ENCODE results near the gene SCN4A.
"Not testable (repeated sequence)": the region's sequence is repeated elsewhere in the genome, so short reads cannot be mapped to it uniquely, and the experiment has no call there.

The SCN4A gene

GRCh38 chr17:63972796-63973195 is at the start of gene SCN4A:
Gene SCN4A, minus strand, starts transcription at chr17:63972918. Its CDS starts 77 bp downstream, at chr17:63972841.
- no peak for TF ChIP-seq JUND (IDR thresholded peaks at IDR 0.05; ENCODE audit: low read depth)
- DNase-seq (ENCODE audit: low read depth in 1 of 2, low spot score in 1 of 2) = no peak
- in situ Hi-C loops (cut with HindIII; ENCODE audit: low pct_unique_long_range_greater_than_20kb, low sequenced_read_pairs) = no loop called here

GRCh38 chr17:64020056-64020766 is 47.5 kb upstream of the SCN4A start, which contains the start of gene ICAM2:
Gene ICAM2, minus strand, starts transcription at chr17:64020633. Its CDS starts 13,942 bp downstream, at chr17:64006691.
- no peak for TF ChIP-seq JUND (IDR thresholded peaks at IDR 0.05; ENCODE audit: low read depth)
- in situ Hi-C loops (cut with HindIII; ENCODE audit: low pct_unique_long_range_greater_than_20kb, low sequenced_read_pairs) = no loop called here
- DNase-seq (ENCODE audit: low read depth in 1 of 2, low spot score in 1 of 2) = no peak

- in situ Hi-C loops (cut with HindIII; ENCODE audit: low pct_unique_long_range_greater_than_20kb, low sequenced_read_pairs); DNase-seq (ENCODE audit: low read depth in 1 of 2, low spot score in 1 of 2): not testable (repeated sequence)
Observed at GRCh38 chr17:64019551-64019961, 46.8 kb upstream of the SCN4A start.

- TF ChIP-seq JUND (IDR thresholded peaks at IDR 0.05; ENCODE audit: low read depth) = no peak
- in situ Hi-C loops (cut with HindIII; ENCODE audit: low pct_unique_long_range_greater_than_20kb, low sequenced_read_pairs) = no loop called here
- no peak for DNase-seq (ENCODE audit: low read depth in 1 of 2, low spot score in 1 of 2)
Observed at GRCh38 chr17:64017381-64017980, 44.8 kb upstream of the SCN4A start.

GRCh38 chr17:64016974-64017373 is 44.3 kb upstream of the SCN4A start:
- no peak for TF ChIP-seq JUND (IDR thresholded peaks at IDR 0.05; ENCODE audit: low read depth)
- in situ Hi-C loops (cut with HindIII; ENCODE audit: low pct_unique_long_range_greater_than_20kb, low sequenced_read_pairs) = no loop called here
- no peak for DNase-seq (ENCODE audit: low read depth in 1 of 2, low spot score in 1 of 2)

- no peak for DNase-seq (ENCODE audit: low read depth in 1 of 2, low spot score in 1 of 2)
- in situ Hi-C loops (cut with HindIII; ENCODE audit: low pct_unique_long_range_greater_than_20kb, low sequenced_read_pairs) = no loop called here
- no peak for TF ChIP-seq JUND (IDR thresholded peaks at IDR 0.05; ENCODE audit: low read depth)
Observed at GRCh38 chr17:64016231-64016784, 43.6 kb upstream of the SCN4A start.

- DNase-seq (ENCODE audit: low read depth in 1 of 2, low spot score in 1 of 2) = no peak
- TF ChIP-seq JUND (IDR thresholded peaks at IDR 0.05; ENCODE audit: low read depth) = no peak
- in situ Hi-C loops (cut with HindIII; ENCODE audit: low pct_unique_long_range_greater_than_20kb, low sequenced_read_pairs) = no loop called here
Observed at GRCh38 chr17:64015447-64015846, 42.7 kb upstream of the SCN4A start.

- in situ Hi-C loops (cut with HindIII; ENCODE audit: low pct_unique_long_range_greater_than_20kb, low sequenced_read_pairs) = no loop called here
- DNase-seq (ENCODE audit: low read depth in 1 of 2, low spot score in 1 of 2) = no peak
- TF ChIP-seq JUND (IDR thresholded peaks at IDR 0.05; ENCODE audit: low read depth) = no peak
Observed at GRCh38 chr17:64009571-64010402, 37.1 kb upstream of the SCN4A start.

- no peak for TF ChIP-seq JUND (IDR thresholded peaks at IDR 0.05; ENCODE audit: low read depth)
- no peak for DNase-seq (ENCODE audit: low read depth in 1 of 2, low spot score in 1 of 2)
- in situ Hi-C loops (cut with HindIII; ENCODE audit: low pct_unique_long_range_greater_than_20kb, low sequenced_read_pairs) = no loop called here
Observed at GRCh38 chr17:64008830-64009229, 36.1 kb upstream of the SCN4A start.

- no peak for TF ChIP-seq JUND (IDR thresholded peaks at IDR 0.05; ENCODE audit: low read depth)
- in situ Hi-C loops (cut with HindIII; ENCODE audit: low pct_unique_long_range_greater_than_20kb, low sequenced_read_pairs) = no loop called here
- no peak for DNase-seq (ENCODE audit: low read depth in 1 of 2, low spot score in 1 of 2)
Observed at GRCh38 chr17:64008346-64008745, 35.6 kb upstream of the SCN4A start.

GRCh38 chr17:64007838-64008282 is 35.1 kb upstream of the SCN4A start:
- in situ Hi-C loops (cut with HindIII; ENCODE audit: low pct_unique_long_range_greater_than_20kb, low sequenced_read_pairs) = no loop called here
- TF ChIP-seq JUND (IDR thresholded peaks at IDR 0.05; ENCODE audit: low read depth) = no peak
- no peak for DNase-seq (ENCODE audit: low read depth in 1 of 2, low spot score in 1 of 2)

GRCh38 chr17:64007089-64007837 is 34.5 kb upstream of the SCN4A start:
- DNase-seq (ENCODE audit: low read depth in 1 of 2, low spot score in 1 of 2); in situ Hi-C loops (cut with HindIII; ENCODE audit: low pct_unique_long_range_greater_than_20kb, low sequenced_read_pairs): not testable (repeated sequence)
